OCI-LY3 (cell line): ENCODE results near the gene ZNF335.

Source experiments
- CTCF ChIP-seq: fragments of 200-600, 300-600 bp; sonication (generic); IDR thresholded peaks from 2 replicates; pipeline ENCODE4 v1.5.1; 2014; ENCODE audit warnings: antibody characterized with exemption, low read length, low read depth
- EZH2phosphoT487 ChIP-seq: fragments of 200-600 bp; shearing (Covaris generic); IDR thresholded peaks from 2 replicates; pipeline ENCODE4 v1.6.1; 2018; ENCODE audit warnings: antibody characterized with exemption, mixed run types, low read depth

GRCh38 chr20:46004187-46004586, 32.2 kb upstream of the ZNF335 start:
- TF ChIP-seq CTCF, result no peak
- no peak for TF ChIP-seq EZH2phosphoT487
